Posterior vena cava (tissue), 2 donors: ENCODE measurements around the gene PFKFB3. TPM values are rescaled to one million over a fixed set of nuclear protein-coding genes. Genes with fewer than 3 reads are reported as not detected.

ENCODE experiments used
- DNase-seq: peaks from one replicate; pipeline ENCODE4 v3.0.0-alpha.2; 2020; ENCODE audit warnings: low spot score
- intact Hi-C, 2 donors: fragments of 100-400 bp; cut with DNase I; formaldehyde crosslinking; loops; one replicate each; pipeline versions ENCODE4 v1.14.1 to v1.14.2; 2022 to 2023
- total RNA-seq, 2 donors: library from RNA; stranded (reverse); fragmentation: NEBNext Ultra II Directional; extraction: Animal tissue kit (Norgen Biotek cat#: 25700); gene quantifications; one replicate each; pipeline ENCODE4 v1.2.1, GENCODE V29; 2021
- donor health status: DM: yes; HTN: yes; CAD: no.
- donor health status: DM: yes; HTN: yes; CAD: no.

Gene PFKFB3
- total RNA-seq, 2 donors from 2014 or later, result 33.2 to 43.1 TPM

DNA sequence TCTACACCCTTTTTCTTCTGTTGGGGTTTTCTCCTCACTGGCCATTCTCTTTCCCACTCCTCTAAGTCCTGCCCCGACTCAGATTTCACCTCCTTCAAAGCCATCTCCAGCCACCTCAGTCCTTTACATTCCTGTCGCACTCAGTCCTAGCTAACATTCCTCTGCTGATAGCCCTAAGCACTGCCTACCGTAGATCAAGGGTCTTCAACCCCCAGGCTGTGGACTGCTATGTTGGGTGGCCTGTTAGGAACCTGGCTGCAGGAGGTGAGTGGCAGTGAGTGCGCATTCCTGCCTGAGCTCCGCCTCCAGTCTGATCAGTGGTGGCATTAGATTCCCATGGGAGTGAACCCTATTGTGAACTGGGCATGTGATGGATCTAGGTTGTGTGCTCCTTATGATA, 11.2 kb downstream of the PFKFB3 start:
- DNase-seq, result no peak
- intact Hi-C loops, result no loop called here

DNA sequence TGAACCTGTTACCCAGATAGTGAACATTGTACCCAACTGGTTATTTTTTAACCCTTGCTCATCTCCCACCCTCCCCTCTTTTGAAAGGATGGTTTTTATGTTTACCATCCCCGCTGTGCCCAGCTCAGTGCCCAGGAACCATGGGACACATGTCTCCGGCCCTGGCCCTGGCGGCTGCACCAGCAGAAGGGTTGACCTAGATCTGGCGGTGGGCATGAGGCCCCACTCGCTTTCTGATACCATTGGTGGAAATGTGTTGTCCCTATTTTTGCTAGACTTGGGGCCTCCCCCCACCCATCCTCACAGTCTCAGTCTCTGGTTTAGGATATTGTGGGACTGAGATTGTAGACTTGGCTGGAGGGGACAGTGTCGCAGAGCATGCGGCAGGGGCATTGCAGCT, 11.9 kb downstream of the PFKFB3 start:
- no peak for DNase-seq
- intact Hi-C loops, result no loop called here

DNA sequence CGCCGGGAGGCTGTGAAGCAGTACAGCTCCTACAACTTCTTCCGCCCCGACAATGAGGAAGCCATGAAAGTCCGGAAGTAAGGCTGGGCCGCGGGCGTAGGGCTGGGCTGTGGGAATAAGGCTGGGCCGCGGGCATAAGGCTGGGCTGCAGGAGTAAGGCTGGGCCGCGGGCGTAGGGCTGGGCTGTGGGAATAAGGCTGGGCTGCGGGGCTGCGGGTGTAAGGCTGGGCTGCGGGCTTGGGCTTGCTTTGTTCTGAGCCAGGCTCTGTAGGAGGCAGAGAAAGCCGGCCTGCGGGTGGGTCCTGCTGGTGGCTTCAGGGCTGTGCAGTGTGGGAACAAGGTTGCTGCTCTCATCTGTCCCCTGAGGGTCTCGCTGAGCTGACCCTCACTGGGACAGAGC, 12.5 kb downstream of the PFKFB3 start:
- intact Hi-C loops, result no loop called here
- DNase-seq, result no peak

GRCh38 chr10:6215683-6216484, 13.2 kb downstream of the PFKFB3 start:
- no peak for DNase-seq
- intact Hi-C loops, result no loop called here

- no peak for DNase-seq
- intact Hi-C loops, result no loop called here
Measured at GRCh38 chr10:6216916-6217315, 14.2 kb downstream of the PFKFB3 start.

DNA sequence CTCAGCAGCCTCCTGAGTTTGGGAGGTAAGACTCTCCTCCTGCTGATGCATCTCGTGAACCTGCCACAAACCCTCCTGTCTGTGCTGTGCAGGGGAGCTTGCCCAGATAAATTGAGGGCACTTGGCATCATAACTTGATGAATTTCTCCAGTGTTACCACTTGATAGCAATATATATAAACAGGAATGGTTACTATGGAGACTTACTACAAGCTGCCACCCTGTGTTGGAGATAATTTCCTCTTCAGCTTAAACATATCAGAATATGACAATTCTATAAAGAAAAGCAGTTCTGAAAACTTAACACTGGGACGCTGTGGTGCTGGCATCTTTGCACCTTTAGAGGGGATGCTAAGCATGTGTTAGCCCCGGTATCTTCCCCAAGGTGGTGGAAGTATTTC, 14.9 kb downstream of the PFKFB3 start:
- intact Hi-C loops, result no loop called here
- no peak for DNase-seq

- DNase-seq, result no peak
Measured at GRCh38 chr10:6218692-6219493, 16.2 kb downstream of the PFKFB3 start.

DNA sequence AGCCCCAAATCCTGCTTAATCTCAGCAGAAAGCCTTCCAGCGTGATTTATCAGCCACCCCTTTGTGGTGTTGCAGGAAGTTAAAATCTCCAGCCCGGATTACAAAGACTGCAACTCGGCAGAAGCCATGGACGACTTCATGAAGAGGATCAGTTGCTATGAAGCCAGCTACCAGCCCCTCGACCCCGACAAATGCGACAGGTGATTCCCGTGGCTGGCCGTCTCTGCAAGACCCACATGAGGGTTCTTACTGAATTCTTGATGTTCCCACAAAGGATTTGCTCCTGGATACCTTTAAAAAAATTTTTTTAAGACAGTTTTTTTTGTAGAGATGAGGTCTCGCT, 16.7 kb downstream of the PFKFB3 start:
- DNase-seq, result no peak
- intact Hi-C loops, result no loop called here

More at GRCh38 chr10:6218692-6219493, 16.2 kb downstream of the PFKFB3 start:
- intact Hi-C loops, result no loop called here

DNA sequence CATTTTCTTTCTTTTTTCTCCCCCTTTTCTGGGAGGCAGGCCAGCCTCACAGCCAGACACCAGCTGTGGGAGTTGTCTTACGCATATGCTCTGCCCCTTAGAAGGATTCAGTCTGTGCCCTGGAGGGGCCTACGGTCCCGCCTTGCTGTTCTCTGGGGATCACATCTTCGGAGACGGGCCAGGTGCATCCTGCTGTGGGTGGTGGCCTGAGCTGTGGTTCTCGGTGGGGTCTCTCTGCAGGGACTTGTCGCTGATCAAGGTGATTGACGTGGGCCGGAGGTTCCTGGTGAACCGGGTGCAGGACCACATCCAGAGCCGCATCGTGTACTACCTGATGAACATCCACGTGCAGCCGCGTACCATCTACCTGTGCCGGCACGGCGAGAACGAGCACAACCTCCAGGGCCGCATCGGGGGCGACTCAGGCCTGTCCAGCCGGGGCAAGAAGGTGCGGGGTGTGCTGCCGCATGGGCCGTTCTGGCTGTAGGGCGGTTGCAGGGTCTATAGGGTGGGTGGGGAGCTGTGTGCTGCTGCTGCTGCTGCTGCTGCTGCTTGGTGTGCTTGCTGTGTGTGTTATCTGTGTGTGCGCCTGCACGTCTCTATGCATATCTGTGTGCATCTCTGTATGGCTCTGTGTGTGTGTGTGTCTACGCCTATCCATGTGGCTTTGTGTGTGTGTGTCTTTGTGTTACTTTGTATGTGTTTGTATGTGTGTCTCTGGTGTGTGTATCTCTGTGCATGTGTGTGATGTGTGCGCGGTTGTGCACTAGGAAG, 17.9 kb downstream of the PFKFB3 start:
- intact Hi-C loops, result no loop called here
- no peak for DNase-seq

DNA sequence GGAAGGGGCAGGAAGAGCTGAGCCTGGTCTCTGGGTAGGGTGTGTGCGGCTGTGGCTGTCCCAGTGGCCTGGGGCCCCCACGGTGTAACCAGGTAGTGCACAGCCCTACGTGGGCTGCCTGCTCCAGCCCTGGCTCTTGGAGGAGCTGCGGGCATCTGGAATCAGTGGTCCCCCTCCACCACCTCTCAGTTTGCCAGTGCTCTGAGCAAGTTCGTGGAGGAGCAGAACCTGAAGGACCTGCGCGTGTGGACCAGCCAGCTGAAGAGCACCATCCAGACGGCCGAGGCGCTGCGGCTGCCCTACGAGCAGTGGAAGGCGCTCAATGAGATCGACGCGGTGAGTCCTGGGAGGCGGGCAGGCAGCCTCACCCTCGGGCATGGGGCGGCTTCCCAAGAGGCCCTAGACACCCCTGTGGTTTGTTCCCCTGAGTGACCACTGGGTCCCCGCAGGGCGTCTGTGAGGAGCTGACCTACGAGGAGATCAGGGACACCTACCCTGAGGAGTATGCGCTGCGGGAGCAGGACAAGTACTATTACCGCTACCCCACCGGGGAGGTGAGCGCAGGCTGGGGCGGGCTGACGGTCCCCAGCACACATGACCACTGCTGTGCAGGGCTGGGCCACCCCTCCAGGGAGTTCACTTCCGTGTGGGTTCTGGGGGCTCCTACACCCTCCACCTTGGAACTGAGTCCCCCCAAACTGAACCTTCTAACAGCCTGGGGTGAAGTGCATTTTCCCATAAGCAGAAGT, 18.6 kb downstream of the PFKFB3 start:
- DNase-seq, result no peak
- intact Hi-C loops, result no loop called here

GRCh38 chr10:6221971-6222751, 19.4 kb downstream of the PFKFB3 start:
- no peak for DNase-seq
- intact Hi-C loops, result no loop called here

DNA sequence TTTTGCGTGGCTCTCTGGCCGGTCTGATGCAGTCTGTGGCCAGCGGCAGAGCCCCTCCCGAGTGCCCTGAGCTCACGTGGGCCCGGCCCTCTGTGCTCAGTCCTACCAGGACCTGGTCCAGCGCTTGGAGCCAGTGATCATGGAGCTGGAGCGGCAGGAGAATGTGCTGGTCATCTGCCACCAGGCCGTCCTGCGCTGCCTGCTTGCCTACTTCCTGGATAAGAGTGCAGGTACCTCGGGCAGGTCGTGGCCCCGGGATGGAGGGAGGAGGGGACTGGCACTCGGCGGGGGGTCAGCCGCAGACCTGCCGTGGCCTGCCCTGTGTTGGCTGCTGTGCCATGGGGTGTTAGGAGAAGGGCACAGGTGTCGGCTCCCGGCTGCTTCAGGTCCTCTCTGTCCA, 20.0 kb downstream of the PFKFB3 start:
- DNase-seq, result no peak
- intact Hi-C loops, result no loop called here

- DNase-seq, result no peak
- intact Hi-C loops, result no loop called here
Measured at GRCh38 chr10:6223981-6224380, 21.2 kb downstream of the PFKFB3 start.

DNA sequence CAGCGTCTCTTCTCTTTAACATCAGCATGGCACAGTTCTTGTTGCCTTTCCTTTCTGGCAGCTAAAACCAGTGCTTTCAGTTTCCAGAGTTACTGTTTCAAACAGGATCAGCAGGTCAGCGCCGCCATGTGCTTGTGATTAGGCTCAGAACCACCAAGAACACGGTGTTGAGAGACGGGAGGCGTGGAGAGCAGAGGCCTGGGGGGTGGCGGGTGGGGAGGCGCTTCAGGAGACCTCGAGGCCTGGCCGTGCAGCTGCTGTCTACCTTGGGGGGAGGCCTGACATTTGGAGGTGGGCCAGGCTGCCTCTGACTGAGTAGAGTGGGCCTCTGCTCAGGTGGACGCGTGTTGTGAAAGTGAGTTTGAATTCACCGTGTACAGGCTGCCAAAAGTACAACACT, 22.0 kb downstream of the PFKFB3 start:
- intact Hi-C loops, result no loop called here
- no peak for DNase-seq

- DNase-seq, result no peak
- intact Hi-C loops, result no loop called here
Measured at GRCh38 chr10:6225263-6225814, 22.6 kb downstream of the PFKFB3 start.

DNA sequence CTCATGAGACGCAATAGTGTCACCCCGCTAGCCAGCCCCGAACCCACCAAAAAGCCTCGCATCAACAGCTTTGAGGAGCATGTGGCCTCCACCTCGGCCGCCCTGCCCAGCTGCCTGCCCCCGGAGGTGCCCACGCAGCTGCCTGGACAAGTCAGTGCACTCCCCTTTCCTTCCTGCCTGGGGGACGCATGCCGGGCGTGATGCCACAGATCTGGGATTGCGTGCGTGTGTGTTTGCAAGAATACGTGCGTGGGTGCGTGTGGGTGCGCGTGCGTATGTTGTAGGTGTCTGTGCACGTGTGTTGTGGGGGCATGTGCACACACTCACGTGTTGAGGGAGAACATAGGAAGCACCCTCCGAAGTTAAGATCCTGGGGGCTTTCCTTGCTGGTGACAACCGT, 23.5 kb downstream of the PFKFB3 start:
- intact Hi-C loops, result no loop called here
- no peak for DNase-seq

DNA sequence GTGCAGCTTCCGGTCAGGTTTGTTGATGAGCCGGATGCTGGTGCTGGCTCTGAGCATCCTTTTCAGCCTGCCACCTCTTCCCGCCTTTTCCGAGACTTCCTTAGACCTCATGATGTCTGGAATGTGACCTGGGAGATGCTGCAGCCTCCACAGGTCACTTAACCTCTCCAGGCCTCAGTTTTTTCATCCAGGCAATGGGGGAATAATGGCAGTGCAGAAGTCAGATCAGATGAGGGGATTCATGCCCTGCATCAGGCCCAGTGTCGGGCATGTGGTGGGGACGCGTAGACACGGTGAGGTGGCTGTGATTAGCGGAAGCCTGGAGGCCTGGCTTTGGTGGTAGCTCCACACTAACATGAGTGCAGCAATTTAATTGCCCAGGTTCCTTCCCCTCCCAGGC, 24.6 kb downstream of the PFKFB3 start:
- intact Hi-C loops, result no loop called here
- no peak for DNase-seq

- DNase-seq, result no peak
- intact Hi-C loops, result no loop called here
Measured at GRCh38 chr10:6228010-6228511, 25.3 kb downstream of the PFKFB3 start.
